Left ventricle myocardium inferior (tissue), 1 donor: ENCODE measurements around the gene PVRIG. TPM values are rescaled to one million over a fixed set of nuclear protein-coding genes. Genes with fewer than 3 reads are reported as not detected.
"Not testable (repeated sequence)": the region's sequence is repeated elsewhere in the genome, so short reads cannot be mapped to it uniquely, and the experiment has no call there.

Experiments used
- DNase-seq: peaks from one replicate; pipeline ENCODE4 v3.0.0-alpha.2; 2020
- H3K27ac ChIP-seq: fragments of 200-600 bp; replicated peaks from 2 replicates; pipeline ENCODE4 v1.8.0; 2021
- H3K27me3 ChIP-seq: fragments of 200-600 bp; 2 replicates; pipeline ENCODE4 v1.8.0; 2021; ENCODE audit warnings: low read depth
- H3K36me3 ChIP-seq: fragments of 200-600 bp; 2 replicates; pipeline ENCODE4 v1.8.0; 2021
- H3K4me1 ChIP-seq: fragments of 200-600 bp; 2 replicates; pipeline ENCODE4 v1.8.0; 2021
- H3K4me3 ChIP-seq: fragments of 200-600 bp; 2 replicates; pipeline ENCODE4 v1.8.0; 2021; ENCODE audit warnings: mild to moderate bottlenecking, moderate library complexity
- H3K9me3 ChIP-seq: fragments of 200-600 bp; replicated peaks from 2 replicates; pipeline ENCODE4 v1.8.0; 2021
- intact Hi-C: fragments of 100-400 bp; cut with micrococcal nuclease; formaldehyde crosslinking; loops from one replicate; pipeline ENCODE4 v1.11.0; 2022
- total RNA-seq: library from RNA; stranded (reverse); fragmentation: NEBNext Ultra II Directional; extraction: Animal tissue kit (Norgen Biotek cat#: 25700); gene quantifications from one replicate; pipeline ENCODE4 v1.2.1, GENCODE V29; 2021
- TF ChIP-seq, protein P1 (sequence below): fragments of 200-600 bp; IDR thresholded peaks from 2 replicates; pipeline ENCODE4 v1.8.0; 2021; ENCODE audit warnings: antibody characterized with exemption, mild to moderate bottlenecking, borderline replicate concordance
- donor health status: DM: no; HTN: yes; CAD: no; lungs with severe emphysema.

PVRIG gene
- total RNA-seq, 1 donor from 2014 or later, result not detected

GRCh38 chr7:100195222-100195621 is 24.5 kb upstream of the PVRIG start:
- no peaks in the 10 kb centered on the region for H3K4me1 ChIP-seq
- DNase-seq, result no peak
- no peaks in the 10 kb centered on the region for H3K36me3 ChIP-seq
- intact Hi-C loops, result no loop called here
- no peak overlapping the region for H3K27ac ChIP-seq
- no peak overlapping the region for H3K4me3 ChIP-seq
- no peaks in the 10 kb centered on the region for H3K9me3 ChIP-seq
- peaks cover 8% of the 10 kb centered on the region for H3K27me3 ChIP-seq
- TF ChIP-seq, protein P1, sequence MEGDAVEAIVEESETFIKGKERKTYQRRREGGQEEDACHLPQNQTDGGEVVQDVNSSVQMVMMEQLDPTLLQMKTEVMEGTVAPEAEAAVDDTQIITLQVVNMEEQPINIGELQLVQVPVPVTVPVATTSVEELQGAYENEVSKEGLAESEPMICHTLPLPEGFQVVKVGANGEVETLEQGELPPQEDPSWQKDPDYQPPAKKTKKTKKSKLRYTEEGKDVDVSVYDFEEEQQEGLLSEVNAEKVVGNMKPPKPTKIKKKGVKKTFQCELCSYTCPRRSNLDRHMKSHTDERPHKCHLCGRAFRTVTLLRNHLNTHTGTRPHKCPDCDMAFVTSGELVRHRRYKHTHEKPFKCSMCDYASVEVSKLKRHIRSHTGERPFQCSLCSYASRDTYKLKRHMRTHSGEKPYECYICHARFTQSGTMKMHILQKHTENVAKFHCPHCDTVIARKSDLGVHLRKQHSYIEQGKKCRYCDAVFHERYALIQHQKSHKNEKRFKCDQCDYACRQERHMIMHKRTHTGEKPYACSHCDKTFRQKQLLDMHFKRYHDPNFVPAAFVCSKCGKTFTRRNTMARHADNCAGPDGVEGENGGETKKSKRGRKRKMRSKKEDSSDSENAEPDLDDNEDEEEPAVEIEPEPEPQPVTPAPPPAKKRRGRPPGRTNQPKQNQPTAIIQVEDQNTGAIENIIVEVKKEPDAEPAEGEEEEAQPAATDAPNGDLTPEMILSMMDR, result no peak

DNA sequence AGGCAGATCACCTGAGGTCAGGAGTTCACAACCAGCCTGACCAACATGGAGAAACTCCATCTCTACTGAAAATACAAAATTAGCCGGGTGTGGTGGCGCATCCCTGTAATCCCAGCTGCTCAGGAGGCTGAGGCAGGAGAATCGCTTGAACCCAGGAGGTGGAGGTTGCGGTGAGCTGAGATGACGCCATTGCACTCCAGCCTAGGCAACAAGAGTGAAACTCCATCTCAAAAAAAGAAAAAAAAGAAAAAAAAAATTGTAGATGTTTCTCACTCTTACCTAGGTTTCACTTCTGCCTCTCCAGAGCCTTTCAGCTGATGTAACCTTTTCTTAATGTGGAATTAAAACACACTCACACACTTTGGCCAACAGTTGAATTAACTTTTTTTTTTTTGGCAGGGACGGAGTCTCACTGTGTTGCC is 23.8 kb upstream of the PVRIG start:
- H3K4me1 ChIP-seq, H3K27ac ChIP-seq, H3K36me3 ChIP-seq, H3K9me3 ChIP-seq, DNase-seq, intact Hi-C loops, H3K4me3 ChIP-seq: not testable (repeated sequence)
- H3K27me3 ChIP-seq, result peaks cover 13% of the 10 kb centered on the region

- Histone ChIP-seq H3K4me3 (no peak overlapping the region), H3K4me1 (no peaks in the 10 kb centered on the region), H3K9me3 (no peaks in the 10 kb centered on the region), H3K36me3 (no peaks in the 10 kb centered on the region), H3K27me3 (peaks cover 13% of the 10 kb centered on the region), H3K27ac (no peak overlapping the region)
- intact Hi-C loops, result no loop called here
- TF ChIP-seq, protein P1, result no peak
- no peak for DNase-seq
Measured at GRCh38 chr7:100198266-100198665, 21.5 kb upstream of the PVRIG start.

DNA sequence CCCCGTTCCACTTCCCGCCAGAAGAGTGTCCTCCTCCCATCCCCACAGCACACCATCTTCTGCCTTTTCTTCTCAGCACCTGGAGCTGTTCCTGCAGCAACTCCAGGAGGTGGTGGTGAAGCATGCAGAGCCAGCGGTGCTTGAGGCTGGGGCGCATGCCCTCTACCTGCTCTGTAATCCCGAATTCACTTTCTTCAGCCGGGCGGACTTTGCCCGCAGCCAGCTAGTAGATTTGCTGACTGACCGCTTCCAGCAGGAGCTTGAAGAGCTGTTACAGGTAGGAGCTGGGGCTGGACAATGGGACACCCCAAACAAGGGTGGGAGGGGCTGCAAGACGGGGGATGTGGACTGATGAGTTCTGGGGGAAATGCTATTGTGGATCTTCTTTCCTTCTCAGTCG is 19.1 kb upstream of the PVRIG start:
- DNase-seq, result no peak
- H3K36me3 ChIP-seq, result no peaks in the 10 kb centered on the region
- H3K27me3 ChIP-seq, result peaks cover 13% of the 10 kb centered on the region
- intact Hi-C loops, result no loop called here
- H3K4me1 ChIP-seq, result no peaks in the 10 kb centered on the region
- H3K9me3 ChIP-seq, result no peaks in the 10 kb centered on the region
- TF ChIP-seq, protein P1, result no peak
- H3K4me3 ChIP-seq, result no peak overlapping the region
- H3K27ac ChIP-seq, result no peak overlapping the region

- intact Hi-C loops, result no loop called here
- Histone ChIP-seq H3K27me3 (peaks cover 12% of the 10 kb centered on the region), H3K27ac (no peak overlapping the region), H3K36me3 (no peaks in the 10 kb centered on the region), H3K4me1 (no peaks in the 10 kb centered on the region), H3K4me3 (no peak overlapping the region), H3K9me3 (no peaks in the 10 kb centered on the region)
- no peak for DNase-seq
- TF ChIP-seq, protein P1, result no peak
Measured at GRCh38 chr7:100204454-100204853, 15.3 kb upstream of the PVRIG start.

GRCh38 chr7:100208911-100209408 is 10.8 kb upstream of the PVRIG start:
- Histone ChIP-seq H3K27ac (no peak overlapping the region), H3K4me3 (no peak overlapping the region), H3K9me3 (no peaks in the 10 kb centered on the region), H3K36me3 (no peaks in the 10 kb centered on the region), H3K27me3 (peaks cover 5% of the 10 kb centered on the region), H3K4me1 (no peaks in the 10 kb centered on the region)
- DNase-seq, result no peak
- TF ChIP-seq, protein P1, result no peak
- intact Hi-C loops, result no loop called here
